ENCODE data around the gene FHOD3.

DNA sequence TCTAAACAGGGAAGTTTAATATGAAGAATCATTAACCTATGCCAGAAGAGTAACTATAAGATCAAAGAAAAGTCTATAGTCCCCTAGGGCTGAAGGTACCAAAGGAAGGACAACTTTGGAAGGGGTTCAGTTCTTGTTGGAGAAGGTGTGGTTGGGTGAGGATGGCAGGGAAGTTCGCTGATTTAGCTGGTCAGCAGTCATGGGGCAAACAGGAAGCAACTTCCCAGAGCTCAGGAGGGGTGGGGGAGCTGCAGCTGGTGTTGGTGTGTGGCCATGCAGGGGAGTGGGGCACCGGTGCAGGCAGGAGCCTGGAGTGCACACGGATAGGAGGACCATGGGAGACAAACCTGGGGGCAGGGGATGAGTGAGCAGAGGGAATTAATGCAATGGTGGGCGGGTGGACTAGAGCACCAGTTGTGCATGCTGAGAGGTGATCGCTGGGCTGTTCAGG lies 34.0 kb downstream of the FHOD3 start:
- TF ChIP-seq, protein P1, sequence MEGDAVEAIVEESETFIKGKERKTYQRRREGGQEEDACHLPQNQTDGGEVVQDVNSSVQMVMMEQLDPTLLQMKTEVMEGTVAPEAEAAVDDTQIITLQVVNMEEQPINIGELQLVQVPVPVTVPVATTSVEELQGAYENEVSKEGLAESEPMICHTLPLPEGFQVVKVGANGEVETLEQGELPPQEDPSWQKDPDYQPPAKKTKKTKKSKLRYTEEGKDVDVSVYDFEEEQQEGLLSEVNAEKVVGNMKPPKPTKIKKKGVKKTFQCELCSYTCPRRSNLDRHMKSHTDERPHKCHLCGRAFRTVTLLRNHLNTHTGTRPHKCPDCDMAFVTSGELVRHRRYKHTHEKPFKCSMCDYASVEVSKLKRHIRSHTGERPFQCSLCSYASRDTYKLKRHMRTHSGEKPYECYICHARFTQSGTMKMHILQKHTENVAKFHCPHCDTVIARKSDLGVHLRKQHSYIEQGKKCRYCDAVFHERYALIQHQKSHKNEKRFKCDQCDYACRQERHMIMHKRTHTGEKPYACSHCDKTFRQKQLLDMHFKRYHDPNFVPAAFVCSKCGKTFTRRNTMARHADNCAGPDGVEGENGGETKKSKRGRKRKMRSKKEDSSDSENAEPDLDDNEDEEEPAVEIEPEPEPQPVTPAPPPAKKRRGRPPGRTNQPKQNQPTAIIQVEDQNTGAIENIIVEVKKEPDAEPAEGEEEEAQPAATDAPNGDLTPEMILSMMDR (IDR thresholded peaks at IDR 0.05; ENCODE audit: control extremely low read depth in 1 of 3, insufficient read depth in 1 of 3, low read depth in 1 of 3, low read length in 3 of 3) = no peak
- TF ChIP-seq, protein P2, sequence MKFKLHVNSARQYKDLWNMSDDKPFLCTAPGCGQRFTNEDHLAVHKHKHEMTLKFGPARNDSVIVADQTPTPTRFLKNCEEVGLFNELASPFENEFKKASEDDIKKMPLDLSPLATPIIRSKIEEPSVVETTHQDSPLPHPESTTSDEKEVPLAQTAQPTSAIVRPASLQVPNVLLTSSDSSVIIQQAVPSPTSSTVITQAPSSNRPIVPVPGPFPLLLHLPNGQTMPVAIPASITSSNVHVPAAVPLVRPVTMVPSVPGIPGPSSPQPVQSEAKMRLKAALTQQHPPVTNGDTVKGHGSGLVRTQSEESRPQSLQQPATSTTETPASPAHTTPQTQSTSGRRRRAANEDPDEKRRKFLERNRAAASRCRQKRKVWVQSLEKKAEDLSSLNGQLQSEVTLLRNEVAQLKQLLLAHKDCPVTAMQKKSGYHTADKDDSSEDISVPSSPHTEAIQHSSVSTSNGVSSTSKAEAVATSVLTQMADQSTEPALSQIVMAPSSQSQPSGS (IDR thresholded peaks at IDR 0.05; ENCODE audit: low read length) = no peak
- TF ChIP-seq TBP (IDR thresholded peaks at IDR 0.05; ENCODE audit: low read depth, low read length) (no peak), JUND (IDR thresholded peaks at IDR 0.05; ENCODE audit: low read length) (no peak), ZNF274 (IDR thresholded peaks at IDR 0.05; ENCODE audit: borderline replicate concordance, extremely low read depth, low read length) (no peak), SP2 (IDR thresholded peaks at IDR 0.05; ENCODE audit: low read length) (no peak), SIN3A (conservative IDR thresholded peaks at IDR 0.05 in 1 of 2, IDR thresholded peaks at IDR 0.05 in 1 of 2; ENCODE audit: low read depth in 1 of 2, low read length in 2 of 2) (no peak), EP300 (IDR thresholded peaks at IDR 0.05; ENCODE audit: borderline replicate concordance in 1 of 2, low read depth in 2 of 2, low read length in 2 of 2) (no peak), RAD21 (IDR thresholded peaks at IDR 0.05 in 1 of 2, conservative IDR thresholded peaks at IDR 0.05 in 1 of 2; ENCODE audit: low read depth in 2 of 2, low read length in 2 of 2) (no peak)
- TF ChIP-seq, protein P3, sequence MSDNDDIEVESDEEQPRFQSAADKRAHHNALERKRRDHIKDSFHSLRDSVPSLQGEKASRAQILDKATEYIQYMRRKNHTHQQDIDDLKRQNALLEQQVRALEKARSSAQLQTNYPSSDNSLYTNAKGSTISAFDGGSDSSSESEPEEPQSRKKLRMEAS (IDR thresholded peaks at IDR 0.05) = no peak
